Stomach (tissue), 9 donors: ENCODE measurements around the gene TMEM91. TPM values are rescaled to one million over a fixed set of nuclear protein-coding genes. Genes with fewer than 3 reads are reported as not detected.

Experiments
- DNase-seq, 2 donors: peaks; one replicate each; pipeline versions ENCODE4 v3.0.0 to v3.0.0-alpha.2; 2013 to 2019
- H3K27ac ChIP-seq, 5 donors: fragments of 200-600 bp in 4 of 5; sonication (generic) in 4 of 5; one replicate each; pipeline ENCODE4 v1.5.1; 2013 to 2019; ENCODE audit warnings: mild to moderate bottlenecking in 1 of 5, moderate library complexity in 1 of 5
- H3K27me3 ChIP-seq, 3 donors: fragments of 200-600 bp; sonication (generic); one replicate each; pipeline ENCODE4 v1.5.1; 2017 to 2019; ENCODE audit warnings: mixed run types in 1 of 3
- H3K36me3 ChIP-seq, 4 donors: fragments of 200-600 bp; sonication (generic); 1 replicate in 3 of 4; 2 replicates in 1 of 4; pipeline ENCODE4 v1.5.1; 2016 to 2019
- H3K4me1 ChIP-seq, 4 donors: fragments of 200-600 bp; sonication (generic); one replicate each; pipeline ENCODE4 v1.5.1; 2016 to 2019
- H3K4me3 ChIP-seq, 4 donors: fragments of 200-600 bp; sonication (generic) in 3 of 4; one replicate each; pipeline ENCODE4 v1.5.1; 2016 to 2019; ENCODE audit warnings: mild to moderate bottlenecking in 1 of 4
- H3K9me3 ChIP-seq, 4 donors: fragments of 200-600 bp; sonication (generic); one replicate each; pipeline ENCODE4 v1.5.1; 2016 to 2019
- EP300 ChIP-seq: sonication (generic); formaldehyde crosslinking; IDR thresholded peaks from one replicate; pipeline ENCODE4 v1.6.1; 2017; ENCODE audit warnings: antibody characterized with exemption
- POLR2A ChIP-seq, 4 donors: fragments of 450-650 bp; IDR thresholded peaks; one replicate each; pipeline ENCODE4 v1.6.1; 2016; ENCODE audit warnings: antibody characterized with exemption in 4 of 4, control low read depth in 2 of 4, mild to moderate bottlenecking in 1 of 4, moderate library complexity in 1 of 4
- POLR2AphosphoS5 ChIP-seq, 3 donors: sonication (generic); formaldehyde crosslinking; IDR thresholded peaks; one replicate each; pipeline ENCODE4 v1.6.1; 2016; ENCODE audit warnings: antibody characterized with exemption in 3 of 3
- WGBS, 5 donors: extraction: QIAGEN DNeasy Blood & Tissue Kit in 3 of 5; methylation state at CpG; one replicate each; pipeline versions ENCODE4 v1.1.5 to v1.1.7; 2013 to 2018; 5-methylcytosine and 5-hydroxymethylcytosine counted together
- intact Hi-C: fragments of 100-400 bp; cut with DNase I; formaldehyde crosslinking; loops from one replicate; pipeline ENCODE4 v1.15.1; 2023; ENCODE audit warnings: low total_unique reads
- polyA plus RNA-seq, 3 donors: library from polyadenylated mRNA; stranded (reverse); fragments of 200-250 nt; gene quantifications; one replicate each; pipeline ENCODE4 v1.2.3, GENCODE V29; 2013
- total RNA-seq, 5 donors: library from RNA; depleted of rRNA; stranded (reverse); fragments of >200 nt; gene quantifications; one replicate each; pipeline versions ENCODE4 v1.1.0 to v1.2.3, GENCODE V29; 2014 to 2016
- TF ChIP-seq, protein P1 (sequence below), 7 experiments: fragments of 450-650 bp in 4 of 7; fragments of 200-600 bp in 3 of 7; sonication (generic) in 3 of 7; IDR thresholded peaks; one replicate each; pipeline ENCODE4 v1.5.1; 2016 to 2019; ENCODE audit warnings: antibody characterized with exemption in 7 of 7, control low read depth in 2 of 7, mild to moderate bottlenecking in 1 of 7
- donor health status: healthy with polysubstance abuse.
- donor health status: Bipolar disorder and iron deficiency.
- donor health status: healthy.

The TMEM91 gene
- total and polyA plus RNA-seq, 8 donors = 2.3 to 76.3 (median 18.6) TPM

DNA sequence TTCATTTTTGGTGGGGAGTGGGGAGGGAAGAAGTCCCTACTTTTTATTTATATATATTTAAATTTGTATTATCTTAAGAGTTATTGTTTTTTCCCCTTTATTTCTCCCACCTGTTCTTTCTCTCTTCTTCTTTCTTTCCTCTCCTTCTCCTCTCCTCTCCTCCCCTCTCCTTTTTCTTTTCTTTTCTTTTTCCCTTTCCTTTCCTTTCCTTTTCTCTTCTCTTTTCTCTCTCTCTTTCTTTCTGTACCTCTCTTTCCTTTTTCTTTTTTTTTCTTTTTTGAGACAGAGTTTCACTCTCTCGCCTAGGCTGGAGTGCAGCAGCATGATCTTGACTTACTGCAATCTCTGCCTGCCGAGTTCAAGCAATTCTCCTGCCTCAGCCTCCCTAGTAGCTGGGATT lies 23.2 kb downstream of the TMEM91 start:
- Histone ChIP-seq H3K4me1 (peaks cover 10 to 56% (median 42%) of the 10 kb centered on the region in 4 donors), H3K27ac (no peak overlapping the region), H3K4me3 (no peak overlapping the region), H3K27me3 (no peaks in the 10 kb centered on the region), H3K36me3 (peaks cover 0 to 32% (median 17%) of the 10 kb centered on the region in 4 donors), H3K9me3 (no peaks in the 10 kb centered on the region)
- DNase-seq = no peak
- intact Hi-C loops = no loop called here
- WGBS, 5 donors = 87 to 98% (median 89%) methylated on average over 2 of the region's 2 CpGs
- TF ChIP-seq, protein P1, sequence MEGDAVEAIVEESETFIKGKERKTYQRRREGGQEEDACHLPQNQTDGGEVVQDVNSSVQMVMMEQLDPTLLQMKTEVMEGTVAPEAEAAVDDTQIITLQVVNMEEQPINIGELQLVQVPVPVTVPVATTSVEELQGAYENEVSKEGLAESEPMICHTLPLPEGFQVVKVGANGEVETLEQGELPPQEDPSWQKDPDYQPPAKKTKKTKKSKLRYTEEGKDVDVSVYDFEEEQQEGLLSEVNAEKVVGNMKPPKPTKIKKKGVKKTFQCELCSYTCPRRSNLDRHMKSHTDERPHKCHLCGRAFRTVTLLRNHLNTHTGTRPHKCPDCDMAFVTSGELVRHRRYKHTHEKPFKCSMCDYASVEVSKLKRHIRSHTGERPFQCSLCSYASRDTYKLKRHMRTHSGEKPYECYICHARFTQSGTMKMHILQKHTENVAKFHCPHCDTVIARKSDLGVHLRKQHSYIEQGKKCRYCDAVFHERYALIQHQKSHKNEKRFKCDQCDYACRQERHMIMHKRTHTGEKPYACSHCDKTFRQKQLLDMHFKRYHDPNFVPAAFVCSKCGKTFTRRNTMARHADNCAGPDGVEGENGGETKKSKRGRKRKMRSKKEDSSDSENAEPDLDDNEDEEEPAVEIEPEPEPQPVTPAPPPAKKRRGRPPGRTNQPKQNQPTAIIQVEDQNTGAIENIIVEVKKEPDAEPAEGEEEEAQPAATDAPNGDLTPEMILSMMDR (IDR thresholded peaks at IDR 0.05) = no peak
- TF ChIP-seq POLR2AphosphoS5 (IDR thresholded peaks at IDR 0.05) (no peak), EP300 (no peak), POLR2A (IDR thresholded peaks at IDR 0.05) (no peak)

DNA sequence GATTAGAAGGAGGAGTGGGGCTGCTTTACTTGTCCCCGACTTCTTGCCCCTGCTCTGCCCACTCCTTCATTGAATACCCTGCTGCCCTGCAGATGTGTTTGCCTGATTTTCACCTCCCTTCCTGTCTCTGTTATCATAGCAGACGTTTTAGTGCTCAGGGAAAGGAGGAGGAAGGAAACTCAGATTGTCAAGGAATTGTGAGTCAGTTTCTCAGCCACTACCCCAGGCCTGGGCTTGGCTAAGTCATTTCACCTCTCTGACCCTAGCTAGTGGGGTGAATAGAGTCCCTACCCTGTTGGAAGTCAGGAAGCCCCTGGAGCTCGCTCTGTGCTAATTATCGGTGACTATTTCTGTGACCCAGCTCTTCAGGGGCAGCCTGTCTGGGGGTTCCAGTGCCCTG lies 25.1 kb downstream of the TMEM91 start:
- 67 to 78% (median 70%) methylated on average over 4 of the region's 4 CpGs for WGBS, 5 donors

DNA sequence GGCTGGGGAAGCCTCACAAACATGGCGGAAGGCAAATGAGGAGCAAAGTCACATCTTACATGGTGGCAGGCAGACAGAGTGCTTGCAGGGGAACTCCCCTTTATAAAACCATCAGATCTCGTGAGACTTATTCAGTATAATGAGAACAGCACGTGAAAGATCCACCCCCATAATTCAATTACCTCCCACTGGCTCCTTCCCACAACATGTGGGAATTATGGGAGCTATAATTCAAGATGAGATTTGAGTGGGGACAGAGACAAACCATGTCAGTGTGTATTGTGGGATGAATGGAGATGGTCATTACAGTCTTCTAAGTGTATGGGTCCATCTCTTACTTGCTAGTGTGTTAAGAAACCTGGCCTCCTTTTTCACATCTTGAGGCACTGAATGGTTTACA lies 25.7 kb downstream of the TMEM91 start:
- intact Hi-C loops = no loop called here
- no peaks in the 10 kb centered on the region for H3K27me3 ChIP-seq
- H3K36me3 ChIP-seq = peaks cover 0 to 32% (median 19%) of the 10 kb centered on the region in 4 donors
- no peak overlapping the region for H3K27ac ChIP-seq
- no peaks in the 10 kb centered on the region for H3K9me3 ChIP-seq
- peaks cover 10 to 59% (median 27%) of the 10 kb centered on the region in 4 donors for H3K4me1 ChIP-seq
- DNase-seq = no peak
- no peak for TF ChIP-seq POLR2A (IDR thresholded peaks at IDR 0.05)
- no peak overlapping the region for H3K4me3 ChIP-seq
- WGBS, 5 donors = 69 to 82% (median 78%) methylated on average over 3 of the region's 3 CpGs

More for the DNA sequence above, 25.1 kb downstream of the TMEM91 start:
- no peak for DNase-seq
- Histone ChIP-seq H3K36me3 (peaks cover 0 to 32% (median 19%) of the 10 kb centered on the region in 4 donors), H3K4me1 (peaks cover 10 to 59% (median 33%) of the 10 kb centered on the region in 4 donors), H3K9me3 (no peaks in the 10 kb centered on the region), H3K27ac (no peak overlapping the region), H3K27me3 (no peaks in the 10 kb centered on the region), H3K4me3 (no peak overlapping the region)
- TF ChIP-seq EP300 (no peak), POLR2A (IDR thresholded peaks at IDR 0.05) (no peak), POLR2AphosphoS5 (IDR thresholded peaks at IDR 0.05) (no peak)
- TF ChIP-seq, protein P1 (IDR thresholded peaks at IDR 0.05) = no peak
- intact Hi-C loops = no loop called here

DNA sequence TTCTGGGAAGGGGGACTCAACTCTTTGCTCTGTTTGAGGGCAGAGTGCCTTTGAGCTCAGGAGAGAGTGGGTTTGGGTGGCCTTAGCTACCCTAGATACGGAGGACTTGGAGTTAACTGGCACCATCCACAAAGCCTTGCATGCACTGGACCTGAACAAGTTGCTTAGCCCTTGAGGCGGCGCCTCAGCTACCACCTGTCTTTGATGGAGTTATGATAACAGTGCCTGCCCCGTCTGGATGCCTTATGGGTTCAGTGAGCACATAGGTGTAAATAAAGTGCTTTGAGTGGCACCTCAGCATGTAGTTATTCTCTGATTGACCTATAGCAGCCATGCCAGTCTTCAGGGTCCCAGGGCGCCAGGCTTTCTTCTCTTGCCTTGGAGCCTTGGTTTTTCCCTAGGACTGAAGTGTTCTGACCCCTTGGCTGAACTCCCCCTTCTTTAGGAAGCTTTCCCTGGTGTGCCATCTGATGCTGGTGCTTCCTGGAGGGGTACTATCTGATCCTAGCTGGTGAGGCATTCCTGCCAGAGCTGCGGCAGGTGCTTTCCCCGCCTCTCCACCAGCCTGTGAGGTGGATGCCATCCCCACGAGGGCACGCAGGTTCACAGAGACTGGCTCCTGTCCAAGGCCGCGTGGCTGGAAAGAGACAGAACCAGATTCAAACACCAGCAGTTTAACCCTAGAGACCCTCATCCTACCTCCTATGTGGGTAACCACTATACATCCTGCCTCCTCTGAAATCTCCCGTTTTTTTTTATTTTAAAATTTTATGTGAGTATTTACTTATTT lies 27.0 kb downstream of the TMEM91 start:
- no peak for DNase-seq
- intact Hi-C loops = no loop called here
- Histone ChIP-seq H3K27me3 (no peaks in the 10 kb centered on the region), H3K9me3 (no peaks in the 10 kb centered on the region), H3K27ac (no peak overlapping the region), H3K36me3 (peaks cover 0 to 38% (median 19%) of the 10 kb centered on the region in 4 donors), H3K4me3 (no peak overlapping the region), H3K4me1 (peaks cover 7 to 68% (median 24%) of the 10 kb centered on the region in 4 donors)
- TF ChIP-seq POLR2AphosphoS5 (IDR thresholded peaks at IDR 0.05) (no peak), POLR2A (IDR thresholded peaks at IDR 0.05) (no peak), EP300 (no peak)
- TF ChIP-seq, protein P1 (IDR thresholded peaks at IDR 0.05) = no peak
- WGBS, 5 donors = 41 to 60% (median 49%) methylated on average over 11 to 12 of the region's 12 CpGs

DNA sequence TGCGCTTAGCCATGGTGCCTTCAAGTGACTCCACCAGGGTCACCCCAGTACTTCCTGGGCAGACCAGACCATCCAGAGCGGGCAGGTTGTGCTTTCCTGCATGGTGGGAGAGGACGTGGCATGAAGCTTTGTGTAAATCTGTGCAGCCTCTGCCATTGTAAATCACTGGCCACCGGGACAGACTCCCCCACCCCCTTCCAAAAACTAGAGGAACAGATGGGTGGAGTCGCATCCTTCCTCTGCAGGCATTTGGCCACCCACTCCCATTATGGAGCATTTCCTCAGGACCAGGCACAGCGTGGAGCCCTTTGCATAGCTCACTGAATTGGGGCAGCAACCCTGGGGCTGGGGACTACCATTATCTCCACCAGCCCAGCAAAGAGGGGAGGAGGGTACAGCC lies 29.4 kb downstream of the TMEM91 start:
- H3K4me1 ChIP-seq = peaks cover 12 to 73% (median 33%) of the 10 kb centered on the region in 4 donors
- intact Hi-C loops = no loop called here
- peaks cover 2 to 44% (median 25%) of the 10 kb centered on the region in 4 donors for H3K36me3 ChIP-seq
- TF ChIP-seq, protein P1 (IDR thresholded peaks at IDR 0.05) = no peak
- TF ChIP-seq POLR2AphosphoS5 (IDR thresholded peaks at IDR 0.05) (no peak), POLR2A (IDR thresholded peaks at IDR 0.05) (no peak), EP300 (no peak)
- 81 to 87% (median 85%) methylated on average over 5 to 6 of the region's 6 CpGs for WGBS, 5 donors
- no peak overlapping the region for H3K27ac ChIP-seq
- H3K9me3 ChIP-seq = no peaks in the 10 kb centered on the region
- DNase-seq = no peak
- H3K4me3 ChIP-seq = no peak overlapping the region
- H3K27me3 ChIP-seq = no peaks in the 10 kb centered on the region
